MM.1S (cell line): ENCODE results near the gene ZNF282.

Source experiments
- CTCF ChIP-seq: fragments of 300-600 bp; sonication (generic); IDR thresholded peaks from 2 replicates; pipeline ENCODE4 v1.5.1; 2016; ENCODE audit warnings: antibody characterized with exemption, low read length, mixed read lengths
- EZH2 ChIP-seq: fragments of 300-600 bp; sonication (generic); optimal IDR thresholded peaks from 2 replicates; pipeline ENCODE3; 2017; ENCODE audit warnings: low read depth, mild to moderate bottlenecking, antibody characterized with exemption, low read length, mixed read lengths
- EZH2phosphoT487 ChIP-seq: fragments of 300-600 bp; sonication (generic); IDR thresholded peaks from 2 replicates; pipeline ENCODE4 v1.6.1; 2018; ENCODE audit warnings: antibody characterized with exemption, low read length

GRCh38 chr7:149191851-149192250 is 3.5 kb upstream of the ZNF282 start:
- no peak for TF ChIP-seq CTCF
- no peak for TF ChIP-seq EZH2phosphoT487
- no peak for TF ChIP-seq EZH2
